ENCODE data around the gene OPN1MW. TPM values are rescaled to one million over a fixed set of nuclear protein-coding genes. Genes with fewer than 3 reads are reported as not detected.

OPN1MW gene
- not detected in 5 replicates for total RNA-seq (2022; extraction: Qiagen RNA extraction; ENCODE audit: low read depth)

DNA sequence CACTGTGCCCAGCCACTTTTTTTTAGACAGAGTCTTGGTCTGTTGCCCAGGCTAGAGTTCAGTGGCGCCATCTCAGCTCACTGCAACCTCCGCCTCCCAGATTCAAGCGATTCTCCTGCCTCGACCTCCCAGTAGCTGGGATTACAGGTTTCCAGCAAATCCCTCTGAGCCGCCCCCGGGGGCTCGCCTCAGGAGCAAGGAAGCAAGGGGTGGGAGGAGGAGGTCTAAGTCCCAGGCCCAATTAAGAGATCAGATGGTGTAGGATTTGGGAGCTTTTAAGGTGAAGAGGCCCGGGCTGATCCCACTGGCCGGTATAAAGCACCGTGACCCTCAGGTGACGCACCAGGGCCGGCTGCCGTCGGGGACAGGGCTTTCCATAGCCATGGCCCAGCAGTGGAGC lies at the start of gene OPN1MW:
Gene OPN1MW (plus strand): TSS at position 301 of the 400 bp plus-strand sequence. CDS start 82 bp downstream, at position 383.

DNA sequence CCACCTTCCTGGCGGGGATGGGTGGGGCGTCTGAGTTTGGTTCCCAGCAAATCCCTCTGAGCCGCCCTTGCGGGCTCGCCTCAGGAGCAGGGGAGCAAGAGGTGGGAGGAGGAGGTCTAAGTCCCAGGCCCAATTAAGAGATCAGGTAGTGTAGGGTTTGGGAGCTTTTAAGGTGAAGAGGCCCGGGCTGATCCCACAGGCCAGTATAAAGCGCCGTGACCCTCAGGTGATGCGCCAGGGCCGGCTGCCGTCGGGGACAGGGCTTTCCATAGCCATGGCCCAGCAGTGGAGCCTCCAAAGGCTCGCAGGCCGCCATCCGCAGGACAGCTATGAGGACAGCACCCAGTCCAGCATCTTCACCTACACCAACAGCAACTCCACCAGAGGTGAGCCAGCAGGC lies 38.4 kb upstream of the OPN1MW start, which contains the start of gene OPN1LW:
Gene OPN1LW (plus strand): TSS at position 234 of the 400 bp plus-strand sequence. CDS start 41 bp downstream, at position 275.

DNA sequence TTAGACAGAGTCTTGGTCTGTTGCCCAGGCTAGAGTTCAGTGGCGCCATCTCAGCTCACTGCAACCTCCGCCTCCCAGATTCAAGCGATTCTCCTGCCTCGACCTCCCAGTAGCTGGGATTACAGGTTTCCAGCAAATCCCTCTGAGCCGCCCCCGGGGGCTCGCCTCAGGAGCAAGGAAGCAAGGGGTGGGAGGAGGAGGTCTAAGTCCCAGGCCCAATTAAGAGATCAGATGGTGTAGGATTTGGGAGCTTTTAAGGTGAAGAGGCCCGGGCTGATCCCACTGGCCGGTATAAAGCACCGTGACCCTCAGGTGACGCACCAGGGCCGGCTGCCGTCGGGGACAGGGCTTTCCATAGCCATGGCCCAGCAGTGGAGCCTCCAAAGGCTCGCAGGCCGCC lies 37.1 kb downstream of the OPN1MW start, which contains the start of gene OPN1MW2:
Gene OPN1MW2 (plus strand): TSS at position 301 of the 400 bp plus-strand sequence. CDS start 60 bp downstream, at position 361.

Other genes with a start within 250 kb of the OPN1MW start
- 197 to 231 TPM (median 204 TPM) in 5 replicates for gene NAA10, start 247.6 kb upstream of the OPN1MW start, total RNA-seq (2022; extraction: Qiagen RNA extraction; ENCODE audit: low read depth)
- 0.38 TPM in 1 of 5 replicates, not detected in the others for gene RENBP, start 238.0 kb upstream of the OPN1MW start, total RNA-seq (2022; extraction: Qiagen RNA extraction; ENCODE audit: low read depth)
- 25.8 to 45.1 TPM (median 41.4 TPM) in 5 replicates for gene HCFC1, start 210.8 kb upstream of the OPN1MW start, total RNA-seq (2022; extraction: Qiagen RNA extraction; ENCODE audit: low read depth)
- gene TMEM187, start 209.8 kb upstream of the OPN1MW start, total RNA-seq (2022; extraction: Qiagen RNA extraction; ENCODE audit: low read depth) = 4.2 to 10.2 TPM (median 5.9 TPM) in 5 replicates
- gene IRAK1, start 162.7 kb upstream of the OPN1MW start, total RNA-seq (2022; extraction: Qiagen RNA extraction; ENCODE audit: low read depth) = 150 to 229 TPM (median 227 TPM) in 5 replicates
- gene MECP2, start 84.9 kb upstream of the OPN1MW start, total RNA-seq (2022; extraction: Qiagen RNA extraction; ENCODE audit: low read depth) = 14.2 to 23.1 TPM (median 18.0 TPM) in 5 replicates
- gene OPN1LW, start 38.4 kb upstream of the OPN1MW start, total RNA-seq (2022; extraction: Qiagen RNA extraction; ENCODE audit: low read depth) = not detected in 5 replicates
- not detected in 5 replicates for gene OPN1MW2, start 37.2 kb downstream of the OPN1MW start, total RNA-seq (2022; extraction: Qiagen RNA extraction; ENCODE audit: low read depth)
- not detected in 5 replicates for gene OPN1MW3, start 75.0 kb downstream of the OPN1MW start, total RNA-seq (2022; extraction: Qiagen RNA extraction; ENCODE audit: low read depth)
- gene TEX28, start 112.5 kb downstream of the OPN1MW start, total RNA-seq (2022; extraction: Qiagen RNA extraction; ENCODE audit: low read depth) = not detected in 5 replicates
- not detected in 5 replicates for gene TKTL1, start 113.2 kb downstream of the OPN1MW start, total RNA-seq (2022; extraction: Qiagen RNA extraction; ENCODE audit: low read depth)
- 1,086 to 1,787 TPM (median 1,647 TPM) in 5 replicates for gene FLNA, start 192.0 kb downstream of the OPN1MW start, total RNA-seq (2022; extraction: Qiagen RNA extraction; ENCODE audit: low read depth)
- gene EMD, start 196.7 kb downstream of the OPN1MW start, total RNA-seq (2022; extraction: Qiagen RNA extraction; ENCODE audit: low read depth) = 129 to 165 TPM (median 156 TPM) in 5 replicates
- 4,540 to 5,428 TPM (median 5,078 TPM) in 5 replicates for gene RPL10, start 215.8 kb downstream of the OPN1MW start, total RNA-seq (2022; extraction: Qiagen RNA extraction; ENCODE audit: low read depth)
- gene DNASE1L1, start 226.7 kb downstream of the OPN1MW start, total RNA-seq (2022; extraction: Qiagen RNA extraction; ENCODE audit: low read depth) = 21.0 to 37.2 TPM (median 29.7 TPM) in 5 replicates
- 27.8 to 42.7 TPM (median 37.9 TPM) in 5 replicates for gene TAFAZZIN, start 228.9 kb downstream of the OPN1MW start, total RNA-seq (2022; extraction: Qiagen RNA extraction; ENCODE audit: low read depth)
- gene ATP6AP1, start 246.1 kb downstream of the OPN1MW start, total RNA-seq (2022; extraction: Qiagen RNA extraction; ENCODE audit: low read depth) = 63.7 to 111 TPM (median 109 TPM) in 5 replicates